Activated CD4-positive, alpha-beta T cell treated with anti-CD3 and anti-CD28 coated beads for 36 hours (primary cell): ENCODE data around the gene ANO9. TPM values are rescaled to one million over a fixed set of nuclear protein-coding genes. Genes with fewer than 3 reads are reported as not detected.

Experiments
- ATAC-seq: fragments of 200-7000 bp; cut with Tn5 transposase; one replicate; pipeline ENCODE4 v1.10.0; 2021; ENCODE audit warnings: mild to moderate bottlenecking, moderate library complexity
- CTCF ChIA-PET: fragments of 350-600 bp; sonication (Branson Sonifier 250); formaldehyde crosslinking; loops from one replicate; lab custom pipeline; 2021; ENCODE audit warnings: antibody characterized with exemption; lab: Charles Lee
- POLR2A ChIA-PET: fragments of 350-600 bp; sonication (Branson Sonifier 250); formaldehyde crosslinking; loops from one replicate; lab custom pipeline; 2021; ENCODE audit warnings: antibody characterized with exemption, inconsistent platforms; lab: Charles Lee
- DNase-seq: peaks from one replicate; pipeline ENCODE4 v3.0.0-alpha.2; 2020
- H3K27ac Mint-ChIP-seq: one replicate; pipeline ENCODE4 v1.8.0; 2021; ENCODE audit warnings: mixed read lengths
- H3K27me3 Mint-ChIP-seq: one replicate; pipeline ENCODE4 v1.8.0; 2021; ENCODE audit warnings: mixed read lengths
- H3K36me3 Mint-ChIP-seq: one replicate; pipeline ENCODE4 v1.8.0; 2021; ENCODE audit warnings: low read depth, mixed read lengths
- H3K4me1 Mint-ChIP-seq: one replicate; pipeline ENCODE4 v1.8.0; 2021; ENCODE audit warnings: mixed read lengths
- H3K4me3 Mint-ChIP-seq: one replicate; pipeline ENCODE4 v1.8.0; 2021; ENCODE audit warnings: mild to moderate bottlenecking, moderate library complexity, mixed read lengths
- H3K9me3 Mint-ChIP-seq: one replicate; pipeline ENCODE4 v1.8.0; 2021; ENCODE audit warnings: low read depth, mixed read lengths
- intact Hi-C, 2 experiments: fragments of 100-400 bp; cut with DNase I in 1 of 2; cut with micrococcal nuclease in 1 of 2; formaldehyde crosslinking; loops; one replicate each; pipeline versions ENCODE4 v1.14.2 to v1.15.1; 2022 to 2024; cut with DNase I, micrococcal nuclease
- total RNA-seq, 2 experiments: library from RNA; stranded (reverse); gene quantifications; one replicate each; pipeline ENCODE4 v1.2.3, GENCODE V29; 2021

Gene ANO9
- total RNA-seq, 2 experiments from 2014 or later = 31.7 to 38.8 TPM

GRCh38 chr11:477052-477715 lies 35.4 kb upstream of the ANO9 start:
- ATAC-seq = no peak
- ChIA-PET CTCF (interaction anchor here (1.4 kb wide), 1 partner anchor 12 kb away, joined by 3 read pairs; no protein-coding TSS in a partner anchor), POLR2A (no interaction called here)
- Mint-ChIP-seq H3K9me3 (no peaks in the 10 kb centered on the region), H3K27ac (no peak overlapping the region), H3K36me3 (peaks cover 2% of the 10 kb centered on the region), H3K4me1 (no peaks in the 10 kb centered on the region), H3K4me3 (no peak overlapping the region), H3K27me3 (no peaks in the 10 kb centered on the region)
- DNase-seq = no peak
- intact Hi-C loops = no loop called here

DNA sequence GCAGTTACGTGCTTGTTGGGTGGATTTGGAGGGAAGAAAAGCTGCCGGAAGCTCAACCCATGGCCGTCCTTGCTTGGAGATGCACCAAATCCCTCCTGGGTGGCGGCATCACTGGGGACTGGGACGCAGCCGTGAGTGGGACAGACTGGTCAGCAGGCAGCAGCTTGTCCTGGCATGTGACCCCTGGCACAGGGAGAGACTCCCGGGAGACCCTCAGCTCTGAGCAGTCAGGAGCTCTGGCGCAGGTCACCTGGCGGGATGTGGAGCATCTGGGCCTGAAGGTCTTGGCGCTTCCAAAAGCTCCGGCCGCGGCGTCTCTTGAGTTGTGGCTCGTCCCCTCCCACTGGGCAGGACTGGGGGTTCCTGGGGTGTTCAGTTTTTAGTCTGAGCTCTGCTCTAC lies 34.6 kb upstream of the ANO9 start:
- no peak for ATAC-seq
- no peaks in the 10 kb centered on the region for H3K4me1 Mint-ChIP-seq
- no peaks in the 10 kb centered on the region for H3K9me3 Mint-ChIP-seq
- no peak for DNase-seq
- no peak overlapping the region for H3K4me3 Mint-ChIP-seq
- ChIA-PET POLR2A (no interaction called here), CTCF (no interaction called here)
- H3K27ac Mint-ChIP-seq = no peak overlapping the region
- no peaks in the 10 kb centered on the region for H3K27me3 Mint-ChIP-seq
- peaks cover 2% of the 10 kb centered on the region for H3K36me3 Mint-ChIP-seq
- intact Hi-C loops = no loop called here

DNA sequence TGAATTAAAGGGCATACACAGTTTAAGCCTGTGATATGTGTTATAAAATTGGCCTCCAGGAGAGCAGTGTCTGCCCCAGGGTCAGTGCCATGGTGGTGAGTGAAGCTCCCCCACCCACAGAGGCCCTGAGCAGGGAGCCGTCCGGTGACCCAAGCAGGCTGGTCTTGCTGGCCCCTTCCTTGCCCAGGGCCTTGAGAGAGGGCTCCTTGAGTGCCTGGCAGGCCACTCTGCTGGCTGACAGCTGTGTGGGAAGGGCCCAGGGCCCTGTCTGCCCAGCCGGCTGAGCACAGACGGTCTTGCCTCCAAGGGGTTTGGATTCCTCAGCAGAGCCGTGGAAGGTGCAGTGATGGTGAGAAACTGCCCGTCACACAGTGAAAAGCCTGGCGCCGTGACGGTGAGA lies 34.1 kb upstream of the ANO9 start:
- ChIA-PET POLR2A (no interaction called here), CTCF (no interaction called here)
- Mint-ChIP-seq H3K36me3 (peaks cover under 1% of the 10 kb centered on the region), H3K27me3 (no peaks in the 10 kb centered on the region), H3K4me3 (no peak overlapping the region), H3K4me1 (no peaks in the 10 kb centered on the region), H3K9me3 (no peaks in the 10 kb centered on the region), H3K27ac (no peak overlapping the region)
- ATAC-seq = no peak
- DNase-seq = no peak
- intact Hi-C loops = no loop called here

GRCh38 chr11:474914-475506 lies 33.2 kb upstream of the ANO9 start:
- DNase-seq (no peak), ATAC-seq (no peak)
- Mint-ChIP-seq H3K4me1 (no peaks in the 10 kb centered on the region), H3K36me3 (no peaks in the 10 kb centered on the region), H3K27ac (no peak overlapping the region), H3K9me3 (no peaks in the 10 kb centered on the region), H3K4me3 (no peak overlapping the region), H3K27me3 (no peaks in the 10 kb centered on the region)
- ChIA-PET CTCF (no interaction called here), POLR2A (no interaction called here)
- intact Hi-C loops = no loop called here

DNA sequence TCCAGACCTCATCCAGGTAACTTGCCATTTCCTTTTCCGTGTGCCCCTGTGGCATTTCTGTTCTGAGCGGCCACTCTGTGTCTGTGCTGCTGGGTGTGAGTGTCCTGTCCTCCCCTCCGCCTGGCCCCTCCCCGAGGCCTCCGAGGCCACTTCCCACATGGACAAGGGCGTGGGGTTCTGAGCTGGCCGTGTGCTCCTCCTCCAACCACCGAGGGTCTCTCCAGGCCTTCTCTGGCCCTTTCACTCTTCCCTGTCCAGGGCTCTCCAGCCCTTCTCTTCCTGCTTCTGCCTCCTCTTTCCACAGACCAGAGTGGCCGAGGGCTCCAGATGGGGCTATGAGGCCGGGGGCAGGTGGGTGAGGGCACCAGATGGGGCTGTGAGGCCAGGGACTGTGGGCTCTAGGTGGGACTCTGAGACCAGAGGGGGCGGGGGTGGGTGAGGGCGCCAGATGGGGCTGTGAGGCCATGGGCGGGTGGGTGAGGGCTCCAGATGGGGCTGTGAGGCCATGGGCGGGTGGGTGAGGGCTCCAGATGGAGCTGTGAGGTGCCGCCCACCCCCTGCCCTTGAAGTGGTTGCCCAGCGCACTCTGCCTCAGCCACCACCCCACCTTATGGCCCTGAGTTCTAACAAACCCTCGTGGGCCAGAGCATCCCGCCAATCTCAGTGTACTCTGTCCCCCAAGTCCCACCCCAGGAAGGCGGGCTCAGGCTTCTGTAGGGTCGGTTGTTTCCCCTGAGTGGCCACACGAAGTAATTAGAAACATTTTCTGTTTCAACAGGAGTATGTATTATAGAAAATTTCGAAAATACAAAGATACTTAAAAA lies 32.4 kb upstream of the ANO9 start:
- ATAC-seq (no peak), DNase-seq (no peak)
- H3K4me3 Mint-ChIP-seq = no peak overlapping the region
- POLR2A ChIA-PET = no interaction called here
- no peaks in the 10 kb centered on the region for H3K27me3 Mint-ChIP-seq
- no peaks in the 10 kb centered on the region for H3K4me1 Mint-ChIP-seq
- H3K9me3 Mint-ChIP-seq = no peaks in the 10 kb centered on the region
- CTCF ChIA-PET = no interaction called here
- H3K27ac Mint-ChIP-seq = no peak overlapping the region
- intact Hi-C loops = no loop called here
- H3K36me3 Mint-ChIP-seq = no peaks in the 10 kb centered on the region

GRCh38 chr11:473415-473814 lies 31.6 kb upstream of the ANO9 start:
- intact Hi-C loops = no loop called here
- no peaks in the 10 kb centered on the region for H3K36me3 Mint-ChIP-seq
- DNase-seq = no peak
- no peaks in the 10 kb centered on the region for H3K9me3 Mint-ChIP-seq
- no peaks in the 10 kb centered on the region for H3K27me3 Mint-ChIP-seq
- ChIA-PET CTCF (no interaction called here), POLR2A (no interaction called here)
- H3K27ac Mint-ChIP-seq = no peak overlapping the region
- no peaks in the 10 kb centered on the region for H3K4me1 Mint-ChIP-seq
- ATAC-seq = no peak
- no peak overlapping the region for H3K4me3 Mint-ChIP-seq

- ChIA-PET CTCF (no interaction called here), POLR2A (no interaction called here)
- DNase-seq = no peak
- H3K4me3 Mint-ChIP-seq = no peak overlapping the region
- H3K36me3 Mint-ChIP-seq = no peaks in the 10 kb centered on the region
- ATAC-seq = no peak
- H3K27me3 Mint-ChIP-seq = no peaks in the 10 kb centered on the region
- intact Hi-C loops = no loop called here
- H3K4me1 Mint-ChIP-seq = no peaks in the 10 kb centered on the region
- no peaks in the 10 kb centered on the region for H3K9me3 Mint-ChIP-seq
- no peak overlapping the region for H3K27ac Mint-ChIP-seq
Observed at GRCh38 chr11:472816-473215, 31.0 kb upstream of the ANO9 start.

DNA sequence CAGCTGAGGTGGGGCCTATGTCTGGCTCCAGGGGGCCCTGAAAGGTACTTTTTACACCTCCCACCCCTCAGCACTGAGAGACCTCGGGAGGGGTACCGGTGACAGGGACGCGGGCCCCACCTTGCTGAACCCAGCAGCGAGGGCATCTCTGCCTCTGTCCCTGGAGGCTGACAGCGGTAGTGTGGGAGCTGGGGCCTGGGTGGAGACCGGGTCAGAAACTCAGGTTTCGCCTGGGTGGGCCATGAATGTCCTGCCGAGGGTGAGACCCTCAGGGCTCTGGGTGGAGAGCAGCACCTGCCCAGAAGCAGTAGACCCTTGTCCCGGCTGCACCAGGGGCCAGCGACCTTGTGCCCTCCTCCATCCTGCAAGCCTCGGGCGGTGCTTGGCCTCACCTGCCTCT lies 30.5 kb upstream of the ANO9 start:
- no peaks in the 10 kb centered on the region for H3K9me3 Mint-ChIP-seq
- intact Hi-C loops = no loop called here
- no peaks in the 10 kb centered on the region for H3K36me3 Mint-ChIP-seq
- no peak overlapping the region for H3K4me3 Mint-ChIP-seq
- POLR2A ChIA-PET = no interaction called here
- no peaks in the 10 kb centered on the region for H3K27me3 Mint-ChIP-seq
- H3K4me1 Mint-ChIP-seq = no peaks in the 10 kb centered on the region
- DNase-seq (no peak), ATAC-seq (no peak)
- CTCF ChIA-PET = interaction anchor here (0.6 kb wide), 1 partner anchor 11 kb away, joined by 3 read pairs; no protein-coding TSS in a partner anchor
- no peak overlapping the region for H3K27ac Mint-ChIP-seq

DNA sequence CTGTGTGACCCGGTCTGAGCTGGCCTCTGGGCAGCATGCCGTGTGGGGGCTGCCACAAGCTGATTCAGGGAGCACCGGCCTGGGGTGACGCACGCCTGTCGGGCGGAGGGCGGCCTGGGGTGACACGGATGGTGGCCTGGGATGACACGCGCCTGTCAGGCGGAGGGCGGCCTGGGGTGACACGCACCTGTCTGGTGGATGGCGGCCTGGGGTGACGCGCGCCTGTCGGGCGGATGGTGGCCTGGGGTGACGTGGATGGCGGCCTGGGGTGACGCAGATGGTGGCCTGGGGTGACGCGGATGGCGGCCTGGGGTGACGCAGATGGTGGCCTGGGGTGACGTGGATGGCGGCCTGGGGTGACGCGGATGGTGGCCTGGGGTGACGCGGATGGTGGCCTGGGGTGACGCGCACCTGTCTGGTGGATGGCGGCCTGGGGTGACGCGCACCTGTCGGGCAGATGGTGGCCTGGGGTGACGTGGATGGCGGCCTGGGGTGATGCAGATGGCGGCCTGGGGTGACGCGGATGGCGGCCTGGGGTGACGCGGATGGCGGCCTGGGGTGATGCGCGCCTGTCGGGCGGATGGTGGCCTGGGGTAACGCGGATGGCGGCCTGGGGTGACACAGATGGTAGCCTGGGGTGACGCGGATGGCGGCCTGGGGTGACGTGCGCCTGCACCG lies 29.8 kb upstream of the ANO9 start:
- Mint-ChIP-seq H3K27ac (no peak overlapping the region), H3K4me1 (no peaks in the 10 kb centered on the region), H3K27me3 (no peaks in the 10 kb centered on the region), H3K4me3 (no peak overlapping the region), H3K9me3 (no peaks in the 10 kb centered on the region), H3K36me3 (no peaks in the 10 kb centered on the region)
- ChIA-PET POLR2A (no interaction called here), CTCF (interaction anchor here (0.6 kb wide), 1 partner anchor 10 kb away, joined by 3 read pairs; no protein-coding TSS in a partner anchor)
- ATAC-seq (no peak), DNase-seq (no peak)
- intact Hi-C loops = no loop called here

- intact Hi-C loops = no loop called here
- H3K27me3 Mint-ChIP-seq = no peaks in the 10 kb centered on the region
- H3K36me3 Mint-ChIP-seq = peaks cover 2% of the 10 kb centered on the region
- POLR2A ChIA-PET = no interaction called here
- ATAC-seq (no peak), DNase-seq (no peak)
- CTCF ChIA-PET = interaction anchor here (0.6 kb wide), 2 partner anchors 30 to 49 kb away, joined by 3 read pairs; no protein-coding TSS in a partner anchor
- H3K4me1 Mint-ChIP-seq = no peaks in the 10 kb centered on the region
- H3K27ac Mint-ChIP-seq = no peak overlapping the region
- no peak overlapping the region for H3K4me3 Mint-ChIP-seq
- H3K9me3 Mint-ChIP-seq = no peaks in the 10 kb centered on the region
Observed at GRCh38 chr11:469684-470560, 28.1 kb upstream of the ANO9 start.
